GM23248 (cell line): Measurements from ENCODE around the gene DNAAF3. TPM values are rescaled to one million over a fixed set of nuclear protein-coding genes. Genes with fewer than 3 reads are reported as not detected.
A peak's percentile ranks its signal among the peaks of the same experiment; 100 is the strongest.
"Not testable (repeated sequence)": the region's sequence is repeated elsewhere in the genome, so short reads cannot be mapped to it uniquely, and the experiment has no call there.

Experiments used
- DNase-seq: peaks from one replicate; pipeline ENCODE4 v3.0.0-alpha.2; 2015
- H2AFZ ChIP-seq: fragments of 200-600 bp; sonication (generic); 2 replicates; pipeline ENCODE4 v1.6.1; 2016; ENCODE audit warnings: antibody characterized with exemption
- H3F3A ChIP-seq: fragments of 200-600 bp; sonication (generic); 2 replicates; pipeline ENCODE4 v1.6.1; 2016; ENCODE audit warnings: mild to moderate bottlenecking, antibody characterized with exemption, mixed run types; ENCODE audit not compliant: insufficient read depth
- H3K27ac ChIP-seq: fragments of 200-600 bp; sonication (generic); 2 replicates; pipeline ENCODE4 v1.5.1; 2016; ENCODE audit warnings: mild to moderate bottlenecking
- H3K27me3 ChIP-seq: fragments of 200-600 bp; sonication (generic); replicated peaks from 2 replicates; pipeline ENCODE4 v1.6.1; 2016; ENCODE audit warnings: mild to moderate bottlenecking; ENCODE audit not compliant: insufficient read depth
- H3K36me3 ChIP-seq: fragments of 200-600 bp; sonication (generic); 2 replicates; pipeline ENCODE4 v1.6.1; 2016; ENCODE audit warnings: low read depth, mild to moderate bottlenecking
- H3K4me1 ChIP-seq: fragments of 200-600 bp; sonication (generic); 2 replicates; pipeline ENCODE4 v1.6.1; 2016; ENCODE audit warnings: mild to moderate bottlenecking; ENCODE audit not compliant: insufficient read depth
- H3K4me2 ChIP-seq: fragments of 200-600 bp; sonication (generic); one replicate; pipeline ENCODE4 v1.6.1; 2016; ENCODE audit warnings: mild to moderate bottlenecking; ENCODE audit not compliant: unreplicated experiment
- H3K4me3 ChIP-seq: fragments of 200-600 bp; sonication (generic); 2 replicates; pipeline ENCODE4 v1.5.1; 2016; ENCODE audit warnings: mild to moderate bottlenecking
- H3K79me2 ChIP-seq: fragments of 200-600 bp; sonication (generic); 2 replicates; pipeline ENCODE4 v1.6.1; 2016; ENCODE audit warnings: mild to moderate bottlenecking; ENCODE audit not compliant: insufficient read depth
- H3K9ac ChIP-seq: fragments of 200-600 bp; sonication (generic); 2 replicates; pipeline ENCODE4 v1.6.1; 2016; ENCODE audit warnings: mild to moderate bottlenecking
- H3K9me2 ChIP-seq: fragments of 200-600 bp; sonication (generic); 2 replicates; pipeline ENCODE4 v1.6.1; 2016; ENCODE audit warnings: mixed run types, mild to moderate bottlenecking, moderate library complexity; ENCODE audit not compliant: insufficient read depth
- H3K9me3 ChIP-seq: fragments of 200-600 bp; sonication (generic); one replicate; pipeline ENCODE4 v1.6.1; 2017; ENCODE audit warnings: low read depth
- H4K20me1 ChIP-seq: fragments of 200-600 bp; sonication (generic); 2 replicates; pipeline ENCODE4 v1.6.0; 2016; ENCODE audit not compliant: insufficient read depth
- EZH2 ChIP-seq: fragments of 200-600 bp; sonication (generic); IDR thresholded peaks from 2 replicates; pipeline ENCODE4 v1.6.1; 2018; ENCODE audit warnings: antibody characterized with exemption, mild to moderate bottlenecking; ENCODE audit not compliant: insufficient read depth, poor library complexity, severe bottlenecking
- EZH2phosphoT487 ChIP-seq: fragments of 200-600 bp; sonication (generic); IDR thresholded peaks from 2 replicates; pipeline ENCODE4 v1.6.1; 2018; ENCODE audit warnings: antibody characterized with exemption, moderate library complexity, mild to moderate bottlenecking, low read depth; ENCODE audit not compliant: insufficient read depth
- WGBS, 2 experiments: methylation state at CpG; one replicate each; pipeline ENCODE4 v1.1.6; 2015 to 2017; ENCODE audit warnings: low lambda C conversion rate in 2 of 2, low coverage in 1 of 2; ENCODE audit errors: missing lambda C conversion rate in 2 of 2; 5-methylcytosine and 5-hydroxymethylcytosine counted together
- in situ Hi-C: fragments of 300-500 bp; cut with MboI; formaldehyde crosslinking; loops from 2 replicates; pipeline ENCODE4 v1.15.0; 2020
- polyA plus RNA-seq: library from polyadenylated mRNA; unstranded; fragments of >200 nt; fragmentation: Nextera tagmentation; extraction: Ambion mirVana; gene quantifications from 2 replicates; pipeline ENCODE4 v1.2.1, GENCODE V29; 2016
- total RNA-seq: library from RNA; depleted of rRNA; stranded (reverse); fragments of >200 nt; shearing (Covaris generic); gene quantifications from 2 replicates; pipeline ENCODE4 v1.2.3, GENCODE V29; 2014

Gene DNAAF3
- total and polyA plus RNA-seq, 2 experiments from 2014 or later: 0.22 to 0.39 TPM

DNA sequence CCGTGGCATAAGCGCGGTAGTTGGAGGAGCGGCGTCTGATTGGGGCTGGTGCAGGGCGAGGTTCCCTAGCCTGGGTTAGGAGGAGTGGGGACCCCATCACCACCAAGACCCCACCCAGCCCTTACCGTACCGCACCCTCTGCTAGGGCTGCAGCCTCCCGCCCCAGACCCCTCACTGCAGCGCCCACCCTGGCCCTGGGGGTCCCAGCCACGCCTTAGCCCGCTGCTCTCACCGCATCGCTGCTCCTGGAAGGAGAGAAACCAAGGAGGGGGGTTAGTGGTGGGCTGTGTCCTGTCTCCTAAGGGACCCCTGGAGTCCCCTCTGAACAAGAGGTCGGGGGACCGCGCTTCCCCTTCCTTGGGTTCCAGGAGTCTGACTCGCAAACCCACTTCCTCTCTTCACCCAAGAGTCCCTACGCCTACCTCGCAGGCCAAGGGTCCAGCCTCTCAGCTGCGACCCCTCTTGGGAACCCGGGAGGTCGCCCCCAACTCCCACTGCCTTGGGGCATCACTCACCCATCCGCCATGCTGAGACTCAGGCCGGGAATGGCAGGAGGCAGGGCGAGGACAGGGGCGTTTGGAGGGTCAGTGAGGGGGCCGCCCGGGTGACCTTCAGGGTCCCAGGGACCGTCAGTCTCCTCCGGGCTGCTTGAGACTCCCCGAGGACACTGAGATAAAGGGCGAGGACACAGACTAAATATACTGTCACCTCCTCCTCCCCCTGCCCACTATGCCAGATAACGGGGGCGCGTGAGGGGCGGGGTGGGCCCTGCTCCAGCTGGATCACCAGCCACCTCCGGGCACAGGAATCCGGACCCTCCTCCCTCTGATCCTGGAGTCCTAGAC is 9.1 kb downstream of the DNAAF3 start, which contains the start of gene TNNI3:
TNNI3 (minus strand) TSS at position 669 of the 845 bp plus-strand sequence; CDS start at position 526, 143 bp downstream.
- Histone ChIP-seq H3K27ac (no peak within 1 kb of the TSS), H4K20me1 (no peaks in the 10 kb centered on the region), H3K9me2 (no peaks in the 10 kb centered on the region), H3K9me3 (no peaks in the 10 kb centered on the region), H3K27me3 (peaks cover 22% of the 10 kb centered on the region), H3K4me3 (no peak within 1 kb of the TSS), H3K79me2 (no peaks in the 10 kb centered on the region), H3F3A (peaks cover 3% of the 10 kb centered on the region; the same call in 1 of the 2 replicates), H3K9ac (no peak within 1 kb of the TSS), H3K4me2 (no peak within 1 kb of the TSS), H3K36me3 (no peaks in the 10 kb centered on the region), H2AFZ (no peak within 1 kb of the TSS), H3K4me1 (peaks cover 8% of the 10 kb centered on the region)
- WGBS, 2 experiments: 30 to 39% methylated on average over 26 to 31 of the region's 39 CpGs
- in situ Hi-C loops: no loop called here
- DNase-seq: no peak
- no peak for TF ChIP-seq EZH2
- no peak for TF ChIP-seq EZH2phosphoT487

DNA sequence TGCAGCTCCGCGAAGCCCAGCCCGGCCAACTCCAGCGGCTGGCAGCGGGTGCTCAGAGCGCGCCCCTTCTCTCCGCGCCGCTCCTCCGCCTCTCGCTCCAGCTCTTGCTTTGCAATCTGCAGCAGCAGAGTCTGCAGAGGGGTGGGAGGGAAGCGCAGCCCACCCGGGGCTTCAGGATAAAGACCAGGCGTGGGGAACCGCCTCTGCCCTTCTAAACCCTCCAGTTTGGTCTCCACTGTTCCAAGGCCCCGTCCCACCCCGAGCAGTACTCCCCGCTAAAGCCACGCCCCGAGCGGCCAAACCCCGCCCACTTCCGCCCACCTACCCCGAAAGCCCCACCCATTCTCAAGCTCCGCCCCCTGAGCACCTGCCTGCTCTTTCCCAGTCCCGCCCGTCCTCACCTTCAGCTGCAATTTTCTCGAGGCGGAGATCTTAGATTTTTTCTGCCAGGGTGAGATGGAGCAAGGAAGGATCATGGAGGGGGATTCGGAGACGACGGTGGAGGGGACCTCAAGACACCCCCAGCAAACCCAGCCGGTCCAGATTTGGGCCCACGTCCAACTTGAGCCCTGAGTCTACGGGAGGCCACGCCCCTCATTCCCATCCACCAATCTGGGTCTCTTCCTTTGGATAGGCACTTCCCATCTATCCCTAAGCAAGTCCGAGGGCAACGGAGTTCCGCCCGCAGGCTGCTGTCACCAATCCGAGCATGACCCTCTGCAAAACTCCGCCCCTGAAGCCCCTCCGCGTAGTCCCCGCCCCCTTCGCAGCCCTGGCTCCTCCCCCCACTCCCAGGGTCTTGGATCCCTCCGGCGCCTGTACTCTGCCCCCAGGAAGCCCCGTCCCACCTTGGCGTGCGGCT is 10.0 kb downstream of the DNAAF3 start:
- no peaks in the 10 kb centered on the region for H3K9me2 ChIP-seq
- H4K20me1 ChIP-seq: no peaks in the 10 kb centered on the region
- no peak overlapping the region for H3K27ac ChIP-seq
- no peak overlapping the region for H3K4me2 ChIP-seq
- TF ChIP-seq EZH2: peak; percentile 39
- no peak for TF ChIP-seq EZH2phosphoT487
- peaks cover 3% of the 10 kb centered on the region; the same call in 1 of the 2 replicates for H3F3A ChIP-seq
- H3K4me3 ChIP-seq: no peak overlapping the region
- peak overlapping the region; percentile 41; the same call in 1 of the 2 replicates for H2AFZ ChIP-seq
- H3K27me3 ChIP-seq: peaks cover 14% of the 10 kb centered on the region; the same call in 1 of the 2 replicates
- 5% methylated on average over 35 to 52 of the region's 52 CpGs for WGBS, 2 experiments
- peaks cover 8% of the 10 kb centered on the region for H3K4me1 ChIP-seq
- no peak overlapping the region for H3K9ac ChIP-seq
- DNase-seq: peak; percentile 54
- no peaks in the 10 kb centered on the region for H3K9me3 ChIP-seq
- H3K36me3 ChIP-seq: no peaks in the 10 kb centered on the region
- in situ Hi-C loops: no loop called here
- H3K79me2 ChIP-seq: no peaks in the 10 kb centered on the region

DNA sequence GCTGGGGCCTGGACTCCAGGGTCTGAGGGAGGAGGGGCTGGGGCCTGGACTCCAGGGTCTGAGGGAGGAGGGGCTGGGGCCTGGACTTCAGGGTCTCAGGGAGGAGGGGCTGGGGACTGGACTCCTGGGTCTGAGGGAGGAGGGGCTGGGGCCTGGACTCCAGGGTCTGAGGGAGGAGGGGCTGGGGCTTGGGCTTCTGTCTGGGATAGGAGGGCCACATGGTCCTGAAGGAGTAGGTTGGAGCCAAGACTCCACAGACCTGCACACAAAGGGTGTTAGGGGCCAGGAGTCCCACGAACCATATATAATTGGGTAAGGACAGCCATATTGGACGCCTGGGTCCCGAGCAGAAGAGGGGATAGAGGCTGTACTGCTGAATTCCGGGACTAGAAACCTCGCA is 10.6 kb downstream of the DNAAF3 start:
- in situ Hi-C loops, H3K9me3 ChIP-seq, H3K4me3 ChIP-seq, H3K4me2 ChIP-seq, H3K27ac ChIP-seq, H3K4me1 ChIP-seq, DNase-seq, H3F3A ChIP-seq, H3K36me3 ChIP-seq, H4K20me1 ChIP-seq, H3K9me2 ChIP-seq, H3K79me2 ChIP-seq, H3K9ac ChIP-seq: not testable (repeated sequence)
- H2AFZ ChIP-seq: peak overlapping the region; percentile 41; the same call in 1 of the 2 replicates
- 2 to 3% methylated on average over 5 of the region's 5 CpGs for WGBS, 2 experiments
- peaks cover 12% of the 10 kb centered on the region; the same call in 1 of the 2 replicates for H3K27me3 ChIP-seq

DNA sequence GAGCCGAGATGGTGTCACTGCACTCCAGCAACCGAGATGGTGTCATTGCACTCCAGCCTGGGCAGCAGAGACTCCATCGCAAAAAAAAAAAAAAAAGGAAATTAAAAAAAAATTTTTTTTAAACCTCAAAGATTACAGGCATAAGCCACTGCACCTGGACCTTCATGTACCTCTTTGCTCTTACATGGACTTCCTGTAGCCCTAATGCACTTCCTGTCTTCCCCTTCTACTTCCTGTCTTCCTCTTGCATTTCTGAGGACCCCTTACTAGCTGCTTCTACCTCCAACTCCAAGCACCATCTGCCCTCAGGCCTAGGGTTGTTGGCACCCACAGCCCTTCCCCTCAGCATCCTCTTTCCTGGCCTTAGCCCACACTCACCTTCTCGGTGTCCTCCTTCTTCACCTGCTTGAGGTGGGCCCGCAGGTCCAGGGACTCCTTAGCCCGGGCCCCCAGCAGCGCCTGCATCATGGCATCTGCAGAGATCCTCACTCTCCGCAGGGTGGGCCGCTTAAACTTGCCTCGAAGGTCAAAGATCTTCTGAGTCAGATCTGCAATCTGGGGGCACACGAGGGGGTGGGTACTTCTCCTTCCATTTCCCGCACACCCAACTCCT is 12.7 kb downstream of the DNAAF3 start:
- no peaks in the 10 kb centered on the region for H3K79me2 ChIP-seq
- no peak overlapping the region for H3K9ac ChIP-seq
- H4K20me1 ChIP-seq: no peaks in the 10 kb centered on the region
- peaks cover 23% of the 10 kb centered on the region for H3K27me3 ChIP-seq
- TF ChIP-seq EZH2: no peak
- no peak for TF ChIP-seq EZH2phosphoT487
- H3K4me2 ChIP-seq: no peak overlapping the region
- no peak overlapping the region for H3K27ac ChIP-seq
- no peaks in the 10 kb centered on the region for H3K36me3 ChIP-seq
- 62 to 69% methylated on average over 12 of the region's 12 CpGs for WGBS, 2 experiments
- in situ Hi-C loops: no loop called here
- H3F3A ChIP-seq: 0 out of 2 replicates have a peak, but pooled peaks cover 3% of the 10 kb centered on the region
- H2AFZ ChIP-seq: no peak overlapping the region
- no peaks in the 10 kb centered on the region for H3K9me2 ChIP-seq
- DNase-seq: no peak
- no peaks in the 10 kb centered on the region for H3K9me3 ChIP-seq
- no peak overlapping the region for H3K4me3 ChIP-seq
- no peaks in the 10 kb centered on the region for H3K4me1 ChIP-seq
